H1 (cell line): ENCODE results near the gene ACTG2. TPM values are rescaled to one million over a fixed set of nuclear protein-coding genes. Genes with fewer than 3 reads are reported as not detected.

ENCODE experiments used
- CEBPB ChIP-seq: IDR thresholded peaks from 2 replicates; pipeline ENCODE4 v1.6.1; 2012; ENCODE audit warnings: low read depth, low read length
- HDAC2 ChIP-seq, 2 experiments: fragments of 300-600 bp in 1 of 2; sonication (generic) in 1 of 2; IDR thresholded peaks; 2 replicates each; pipeline ENCODE4 v1.6.1; 2011 to 2012; ENCODE audit warnings: low read depth in 2 of 2, low read length in 2 of 2, mild to moderate bottlenecking in 2 of 2, moderate library complexity in 2 of 2, borderline replicate concordance in 1 of 2, inconsistent platforms in 1 of 2
- polyA plus RNA-seq, 7 experiments: library from polyadenylated mRNA; depleted of rRNA in 3 of 7; stranded (reverse) in 5 of 7; unstranded in 2 of 7; fragments of >200 nt in 5 of 7; fragments of 200-250 nt in 2 of 7; gene quantifications; 1 replicate in 5 of 7; 2 replicates in 1 of 7; 4 replicates in 1 of 7; pipeline versions ENCODE4 v1.2.1 to v1.2.3, GENCODE V29; 2011 to 2013; ENCODE audit warnings: missing spikeins in 2 of 7, mixed read lengths in 2 of 7
- total RNA-seq: library from RNA; stranded (reverse); fragmentation: NEBNext Ultra II Directional; extraction: Animal tissue kit (Norgen Biotek cat#: 25700); gene quantifications from 2 replicates; pipeline ENCODE4 v1.2.1, GENCODE V29; 2021

ACTG2 gene
- total and polyA plus RNA-seq, 2 of the 8 experiments (the other 6 are each of a cell fraction or from before 2014, with no cell fraction given), result 6.2 to 13.7 TPM

DNA sequence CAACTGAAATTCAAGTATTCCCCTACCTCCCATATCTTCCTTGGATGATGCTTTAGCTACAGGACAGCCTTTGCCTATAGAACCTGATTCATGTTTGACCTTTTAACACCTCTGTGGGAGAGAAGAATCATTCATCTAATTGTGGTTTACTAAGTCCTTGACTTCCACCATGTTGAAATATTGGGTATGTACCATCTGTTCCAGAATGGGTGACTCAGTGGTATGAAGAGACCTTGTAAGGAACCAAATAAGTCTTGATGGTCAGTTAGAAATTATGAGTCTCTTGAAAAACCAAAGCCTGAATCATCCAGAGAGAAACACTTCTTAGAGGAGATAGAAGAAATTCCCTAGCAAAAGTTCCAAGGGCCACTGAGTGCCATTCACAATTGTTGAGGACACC is 36.6 kb upstream of the ACTG2 start (continued):
- TF ChIP-seq HDAC2 (IDR thresholded peaks at IDR 0.05; ENCODE audit: borderline replicate concordance in 1 of 2, low read depth in 2 of 2, low read length in 2 of 2), result no peak
- TF ChIP-seq CEBPB, result no peak
